GM12878 (cell line): ENCODE measurements around the gene VANGL2. TPM values are rescaled to one million over a fixed set of nuclear protein-coding genes. Genes with fewer than 3 reads are reported as not detected.

Source experiments
- ATAC-seq: fragments of 200-7000 bp; cut with Tn5 transposase; 3 replicates; pipeline ENCODE4 v1.9.1; 2020; ENCODE audit warnings: mild to moderate bottlenecking, moderate library complexity
- BruUV-seq: library from RNA; stranded (reverse); fragments of 400-500 nt; replicated peaks from 2 replicates; lab custom pipeline; 2021; lab: Mats Ljungman, UMichigan
- CTCF ChIA-PET: fragments of 300-600 bp; sonication (Branson Sonifier 250); formaldehyde crosslinking; extraction: SDS; loops from one replicate; lab custom pipeline; 2021; ENCODE audit warnings: inconsistent platforms; lab: Yijun Ruan, JAX
- POLR2A ChIA-PET: fragments of 350-600 bp; formaldehyde crosslinking; extraction: SDS; loops from one replicate; lab custom pipeline; 2021; ENCODE audit warnings: inconsistent platforms; lab: Charles Lee
- RAD21 ChIA-PET: fragments of 300-600 bp; sonication (Branson Sonifier 250); formaldehyde crosslinking; loops from one replicate; lab custom pipeline; 2023; ENCODE audit warnings: antibody characterized with exemption; ENCODE audit not compliant: unreplicated experiment; lab: Charles Lee
- SMC1A ChIA-PET: fragments of 300-600 bp; sonication (Branson Sonifier 250); formaldehyde crosslinking; loops from one replicate; lab custom pipeline; 2023; ENCODE audit not compliant: unreplicated experiment, uncharacterized antibody; lab: Charles Lee
- DNase-seq: peaks from one replicate; pipeline ENCODE4 v3.0.0-alpha.2; 2011; ENCODE audit warnings: low read depth, low spot score
- FAIRE-seq: peaks from 3 replicates; lab custom pipeline; 2011; peaks lifted over from hg19 to GRCh38; lab: Jason Lieb, UNC
- H2AFZ ChIP-seq: 2 replicates; pipeline ENCODE4 v1.6.0; 2011; ENCODE audit warnings: low read depth, low read length, control low read depth; ENCODE audit not compliant: control insufficient read depth
- H3K27ac ChIP-seq: 2 replicates; pipeline ENCODE4 v1.5.1; 2011; ENCODE audit warnings: control low read depth; ENCODE audit not compliant: control insufficient read depth, insufficient read depth
- H3K27me3 ChIP-seq, 2 experiments: replicated peaks in 1 of 2; 2 replicates each; pipeline versions ENCODE4 v1.6.0 to v1.6.1; 2011; ENCODE audit warnings: low read length in 1 of 2; ENCODE audit not compliant: control insufficient read depth in 2 of 2, insufficient read depth in 2 of 2
- H3K36me3 ChIP-seq, 2 experiments: 2 replicates each; pipeline ENCODE4 v1.5.1; 2011; ENCODE audit warnings: low read length in 1 of 2; ENCODE audit not compliant: control insufficient read depth in 2 of 2, insufficient read depth in 2 of 2
- H3K4me1 ChIP-seq: 2 replicates; pipeline ENCODE4 v1.6.1; 2011; ENCODE audit warnings: mild to moderate bottlenecking, low read length, moderate library complexity, mixed read lengths; ENCODE audit not compliant: control insufficient read depth, insufficient read depth
- H3K4me2 ChIP-seq: 2 replicates; pipeline ENCODE4 v1.6.0; 2011; ENCODE audit warnings: control low read depth; ENCODE audit not compliant: control insufficient read depth, insufficient read depth
- H3K4me3 ChIP-seq: fragments of 200-600 bp; sonication (generic); 2 replicates; pipeline ENCODE4 v1.5.1; 2016
- H3K79me2 ChIP-seq: 2 replicates; pipeline ENCODE4 v1.6.0; 2011; ENCODE audit warnings: low read length; ENCODE audit not compliant: control insufficient read depth, insufficient read depth
- H3K9ac ChIP-seq: 2 replicates; pipeline ENCODE4 v1.8.0; 2011; ENCODE audit warnings: low read length, control low read depth, mixed read lengths; ENCODE audit not compliant: control insufficient read depth, insufficient read depth
- H3K9me3 ChIP-seq: replicated peaks from 3 replicates; pipeline ENCODE4 v1.5.1; 2011; ENCODE audit warnings: mild to moderate bottlenecking, low read length; ENCODE audit not compliant: control insufficient read depth, insufficient read depth
- H4K20me1 ChIP-seq: 2 replicates; pipeline ENCODE4 v1.6.0; 2011; ENCODE audit not compliant: control insufficient read depth, insufficient read depth
- BCL3 ChIP-seq: IDR thresholded peaks from 2 replicates; pipeline ENCODE4 v1.6.1; 2011; ENCODE audit warnings: borderline replicate concordance, low read depth, mild to moderate bottlenecking, moderate library complexity, low read length; ENCODE audit not compliant: insufficient read depth, poor library complexity, severe bottlenecking
- CREB1 ChIP-seq: IDR thresholded peaks from 2 replicates; pipeline ENCODE4 v1.6.1; 2012; ENCODE audit warnings: low read depth, mild to moderate bottlenecking, inconsistent platforms
- EED ChIP-seq: sonication (generic); IDR thresholded peaks from 2 replicates; pipeline ENCODE4 v1.6.1; 2016; ENCODE audit warnings: antibody characterized with exemption, low read depth
- ESRRA ChIP-seq: IDR thresholded peaks from 2 replicates; pipeline ENCODE4 v1.6.1; 2012; ENCODE audit warnings: mild to moderate bottlenecking, low read length, improper control_type of control experiment
- GABPA ChIP-seq: IDR thresholded peaks from 2 replicates; pipeline ENCODE4 v1.6.1; 2014; ENCODE audit warnings: antibody characterized with exemption, low read depth, mild to moderate bottlenecking, inconsistent platforms
- HCFC1 ChIP-seq: fragments of 150-350 bp; IDR thresholded peaks from 2 replicates; pipeline ENCODE4 v1.6.1; 2014; ENCODE audit warnings: low read length
- IRF4 ChIP-seq: IDR thresholded peaks from 2 replicates; pipeline ENCODE4 v1.6.1; 2011; ENCODE audit warnings: low read depth, low read length
- MEF2A ChIP-seq: IDR thresholded peaks from 2 replicates; pipeline ENCODE4 v1.6.1; 2011; ENCODE audit warnings: low read depth, mild to moderate bottlenecking, low read length, moderate library complexity; ENCODE audit not compliant: insufficient read depth
- MEF2B ChIP-seq: fragments of 450-650 bp; IDR thresholded peaks from 2 replicates; pipeline ENCODE4 v1.6.1; 2018; ENCODE audit warnings: mild to moderate bottlenecking, moderate library complexity; ENCODE audit not compliant: partially characterized antibody, poor library complexity, severe bottlenecking
- MTA3 ChIP-seq: IDR thresholded peaks from 2 replicates; pipeline ENCODE4 v1.6.1; 2012; ENCODE audit warnings: low read length, inconsistent platforms, borderline replicate concordance
- NFIC ChIP-seq: IDR thresholded peaks from 2 replicates; pipeline ENCODE4 v1.6.1; 2012; ENCODE audit warnings: low read depth, mild to moderate bottlenecking, inconsistent platforms, low read length, moderate library complexity
- PAX5 ChIP-seq: IDR thresholded peaks from 2 replicates; pipeline ENCODE4 v1.6.1; 2011; ENCODE audit warnings: low read depth, low read length, borderline replicate concordance
- POLR2A ChIP-seq: IDR thresholded peaks from 2 replicates; pipeline ENCODE4 v1.6.1; 2011; ENCODE audit warnings: low read depth, mild to moderate bottlenecking, low read length
- RCOR1 ChIP-seq: conservative IDR thresholded peaks from 2 replicates; pipeline ENCODE4 v1.6.1; 2012; ENCODE audit warnings: low read depth, low read length, improper control_type of control experiment
- RELA ChIP-seq: fragments of 450-650 bp; IDR thresholded peaks from 2 replicates; pipeline ENCODE4 v1.8.0; 2014; ENCODE audit warnings: borderline replicate concordance; ENCODE audit not compliant: partially characterized antibody
- SMAD5 ChIP-seq: IDR thresholded peaks from 2 replicates; pipeline ENCODE4 v1.6.1; 2016; ENCODE audit warnings: antibody characterized with exemption, low read depth
- SMARCA5 ChIP-seq: fragments of 450-650 bp; IDR thresholded peaks from 2 replicates; pipeline ENCODE4 v1.6.1; 2017; ENCODE audit warnings: mild to moderate bottlenecking
- ZBED1 ChIP-seq: IDR thresholded peaks from 2 replicates; pipeline ENCODE4 v1.6.1; 2016; ENCODE audit warnings: borderline replicate concordance
- ZBTB4 ChIP-seq: fragments of 450-650 bp; formaldehyde crosslinking; IDR thresholded peaks from 2 replicates; pipeline ENCODE4 v1.4.0; 2022; ENCODE audit warnings: mild to moderate bottlenecking, moderate library complexity
- ZNF274 ChIP-seq: IDR thresholded peaks from one replicate; pipeline ENCODE4 v1.8.0; 2011; ENCODE audit not compliant: insufficient read length, insufficient read depth
- WGBS: methylation state at CpG from one replicate; pipeline ENCODE4 v1.1.6; 2016; ENCODE audit warnings: low lambda C conversion rate; ENCODE audit not compliant: insufficient replicate concordance, insufficient coverage; ENCODE audit errors: missing lambda C conversion rate; 5-methylcytosine and 5-hydroxymethylcytosine counted together
- in situ Hi-C: fragments of 300-500 bp; cut with MboI; formaldehyde crosslinking; loops from 9 replicates; pipeline ENCODE4 v1.14.3; 2018; ENCODE audit warnings: mixed read lengths
- intact Hi-C: fragments of 100-400 bp; cut with micrococcal nuclease; formaldehyde crosslinking; loops from one replicate; pipeline ENCODE4 v1.14.2; 2022; ENCODE audit not compliant: unreplicated experiment
- polyA plus RNA-seq, 11 experiments: library from polyadenylated mRNA; depleted of rRNA in 4 of 11; unstranded in 6 of 11; stranded (reverse) in 5 of 11; fragments of >200 nt; fragmentation: Nextera tagmentation in 4 of 11; fragmentation: Illumina TruSeq in 1 of 11; extraction: Ambion mirVana in 4 of 11; extraction: Trizol in 1 of 11; gene quantifications; 1 replicate in 1 of 11; 2 replicates in 10 of 11; pipeline versions ENCODE4 v1.2.1 to v1.2.3, GENCODE V29; 2011 to 2016; ENCODE audit warnings: inconsistent platforms in 2 of 11, missing spikeins in 2 of 11, low read depth in 1 of 11
- total RNA-seq, 4 experiments: library from RNA; depleted of rRNA in 3 of 4; stranded (reverse); fragments of >200 nt in 3 of 4; fragmentation: Illumina TruSeq in 1 of 4; extraction: Trizol in 1 of 4; gene quantifications; 2 replicates each; pipeline versions ENCODE4 v1.2.1 to v1.2.3, GENCODE V29; 2013 to 2021

The VANGL2 gene
- total and polyA plus RNA-seq, 10 of the 15 experiments (the other 5 are each of a cell fraction or from before 2014, with no cell fraction given) = 0.10 to 5.0 (median 0.27) TPM

GRCh38 chr1:160453443-160453842 is 53.1 kb downstream of the VANGL2 start (continued):
- TF ChIP-seq NFIC = peak; percentile 96
- peak; percentile 71 for TF ChIP-seq CREB1
- no peak for TF ChIP-seq ZNF274
- TF ChIP-seq EED = peak; percentile 94
- peak; percentile 95 for TF ChIP-seq ZBED1
- TF ChIP-seq MEF2A = peak; percentile 92
- TF ChIP-seq BCL3 = peak; percentile 91
- TF ChIP-seq IRF4 = peak; percentile 79; the same call in 1 of the 2 replicates
- peak; percentile 70 for TF ChIP-seq GABPA
- TF ChIP-seq PAX5 = 0 out of 2 replicates have a peak, but pooled peaks have one; percentile 10

- peak overlapping the region; percentile 62 for H3K27ac ChIP-seq
- under 1% methylated on average over 6 of the region's 6 CpGs for WGBS
- RAD21 ChIA-PET = interaction anchor here (1.1 to 3.3 kb wide), 6 partner anchors 11 to 152 kb away, joined by 4 to 18 read pairs (median 6); no protein-coding TSS in a partner anchor
- no peak for DNase-seq
- BruUV-seq = TSS peak; percentile 80
- peaks cover 50% of the 10 kb centered on the region for H3K4me1 ChIP-seq
- H3K79me2 ChIP-seq = no peaks in the 10 kb centered on the region
- H2AFZ ChIP-seq = peak overlapping the region; percentile 22
- POLR2A ChIA-PET = interaction anchor here (1.3 to 3.0 kb wide), 4 partner anchors 9 to 24 kb away, joined by 3 to 8 read pairs (median 6); no protein-coding TSS in a partner anchor
- SMC1A ChIA-PET = interaction anchor here (0.7 to 4.5 kb wide), 8 partner anchors 9 to 89 kb away, joined by 3 to 68 read pairs (median 4); no protein-coding TSS in a partner anchor
- peak overlapping the region; percentile 58 for H3K4me2 ChIP-seq
- no peaks in the 10 kb centered on the region for H4K20me1 ChIP-seq
- no peaks in the 10 kb centered on the region for H3K36me3 ChIP-seq
- no peak overlapping the region for H3K4me3 ChIP-seq
- no peaks in the 10 kb centered on the region; the same call in 2 of the 3 replicates for H3K9me3 ChIP-seq
- 0 out of 2 replicates have a peak overlapping the region, but pooled peaks have one; percentile 10 for H3K9ac ChIP-seq
- CTCF ChIA-PET = interaction anchor here (1.0 to 2.1 kb wide), 5 partner anchors 14 to 94 kb away, joined by 3 to 4 read pairs (median 3); no protein-coding TSS in a partner anchor
- in situ Hi-C loops (no loop called here), intact Hi-C loops (loop anchor here (1.0 to 5.0 kb wide), 3 partner anchors 25 to 93 kb away; partner anchors contain the start of gene SLAMF6)
- peak; percentile 63 for ATAC-seq
- no peak for FAIRE-seq
- H3K27me3 ChIP-seq = no peaks in the 10 kb centered on the region
- TF ChIP-seq ESRRA (no peak), MTA3 (peak; percentile 60; the same call in 1 of the 2 replicates), RELA (no peak), MEF2B (no peak), SMARCA5 (no peak), SMAD5 (peak; percentile 86), POLR2A (no peak), RCOR1 (no peak), ZBTB4 (CRISPR knock-in tag) (no peak), HCFC1 (no peak)
These were observed 54.2 kb downstream of the VANGL2 start for GRCh38 chr1:160454371-160455152.
